Nephron progenitor cell (in vitro differentiated cells): Measurements from ENCODE around the gene IRX2.

Experiments used
- DNase-seq: peaks from one replicate; pipeline ENCODE4 v3.0.0; 2021
- H3K27ac Mint-ChIP-seq: 2 replicates; pipeline ENCODE4 v1.8.0; 2021; ENCODE audit warnings: mild to moderate bottlenecking, moderate library complexity, mixed read lengths
- H3K27me3 Mint-ChIP-seq: 2 replicates; pipeline ENCODE4 v1.8.0; 2021; ENCODE audit warnings: mild to moderate bottlenecking, low read depth, mixed read lengths; ENCODE audit not compliant: poor library complexity
- H3K36me3 Mint-ChIP-seq: 2 replicates; pipeline ENCODE4 v1.8.0; 2021; ENCODE audit warnings: low read depth, mixed read lengths
- H3K4me1 Mint-ChIP-seq: 2 replicates; pipeline ENCODE4 v1.8.0; 2021; ENCODE audit warnings: mixed read lengths
- H3K4me3 Mint-ChIP-seq: 2 replicates; pipeline ENCODE4 v1.8.0; 2021; ENCODE audit warnings: mild to moderate bottlenecking, moderate library complexity, mixed read lengths
- H3K9me3 Mint-ChIP-seq: 2 replicates; pipeline ENCODE4 v1.8.0; 2021; ENCODE audit warnings: mild to moderate bottlenecking, moderate library complexity, mixed read lengths
- CTCF ChIP-seq: fragments of 200-600 bp; sonication (generic); IDR thresholded peaks from 2 replicates; pipeline ENCODE4 v1.5.0; 2021; ENCODE audit warnings: antibody characterized with exemption

The IRX2 gene

GRCh38 chr5:2782658-2783057 is 31.2 kb upstream of the IRX2 start:
- Mint-ChIP-seq H3K27ac (no peak overlapping the region), H3K36me3 (no peaks in the 10 kb centered on the region), H3K4me1 (no peaks in the 10 kb centered on the region), H3K27me3 (peaks cover 14% of the 10 kb centered on the region), H3K4me3 (no peak overlapping the region), H3K9me3 (peaks cover 29% of the 10 kb centered on the region)
- DNase-seq: no peak
- no peak for TF ChIP-seq CTCF

- no peak for DNase-seq
- H3K9me3 Mint-ChIP-seq: peaks cover 15% of the 10 kb centered on the region
- no peaks in the 10 kb centered on the region for H3K36me3 Mint-ChIP-seq
- H3K27me3 Mint-ChIP-seq: peaks cover 16% of the 10 kb centered on the region
- TF ChIP-seq CTCF: no peak
- no peak overlapping the region for H3K27ac Mint-ChIP-seq
- no peak overlapping the region for H3K4me3 Mint-ChIP-seq
- no peaks in the 10 kb centered on the region for H3K4me1 Mint-ChIP-seq
Observed at GRCh38 chr5:2780421-2781171, 29.1 kb upstream of the IRX2 start.

DNA sequence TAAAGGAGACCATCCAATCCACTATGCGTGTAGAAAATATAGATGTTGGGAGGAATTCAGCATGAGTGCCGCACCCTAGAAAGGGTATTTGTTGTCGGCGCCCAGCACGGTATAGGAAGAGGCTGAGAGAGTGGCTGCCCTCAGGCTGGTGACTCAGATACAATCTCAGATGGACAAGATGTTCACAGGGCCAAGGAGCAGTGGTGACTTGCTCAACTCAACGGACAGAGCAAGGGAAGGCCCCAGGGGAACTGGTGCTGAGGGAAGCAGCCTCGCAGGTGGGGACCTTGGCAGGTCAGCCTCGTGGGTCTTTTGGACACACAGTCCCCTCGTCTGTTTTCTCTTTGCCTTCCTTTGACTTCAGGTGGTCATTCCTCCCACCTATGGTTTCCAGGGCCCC is 28.0 kb upstream of the IRX2 start:
- H3K36me3 Mint-ChIP-seq: no peaks in the 10 kb centered on the region
- DNase-seq: no peak
- no peaks in the 10 kb centered on the region for H3K4me1 Mint-ChIP-seq
- H3K4me3 Mint-ChIP-seq: no peak overlapping the region
- H3K27ac Mint-ChIP-seq: no peak overlapping the region
- peaks cover 14% of the 10 kb centered on the region for H3K27me3 Mint-ChIP-seq
- peaks cover 5% of the 10 kb centered on the region for H3K9me3 Mint-ChIP-seq
- no peak for TF ChIP-seq CTCF

- Mint-ChIP-seq H3K27ac (no peak overlapping the region), H3K4me1 (no peaks in the 10 kb centered on the region), H3K27me3 (peaks cover 11% of the 10 kb centered on the region), H3K4me3 (no peak overlapping the region), H3K9me3 (no peaks in the 10 kb centered on the region), H3K36me3 (no peaks in the 10 kb centered on the region)
- no peak for TF ChIP-seq CTCF
- no peak for DNase-seq
Observed at GRCh38 chr5:2776337-2777302, 25.1 kb upstream of the IRX2 start.

DNA sequence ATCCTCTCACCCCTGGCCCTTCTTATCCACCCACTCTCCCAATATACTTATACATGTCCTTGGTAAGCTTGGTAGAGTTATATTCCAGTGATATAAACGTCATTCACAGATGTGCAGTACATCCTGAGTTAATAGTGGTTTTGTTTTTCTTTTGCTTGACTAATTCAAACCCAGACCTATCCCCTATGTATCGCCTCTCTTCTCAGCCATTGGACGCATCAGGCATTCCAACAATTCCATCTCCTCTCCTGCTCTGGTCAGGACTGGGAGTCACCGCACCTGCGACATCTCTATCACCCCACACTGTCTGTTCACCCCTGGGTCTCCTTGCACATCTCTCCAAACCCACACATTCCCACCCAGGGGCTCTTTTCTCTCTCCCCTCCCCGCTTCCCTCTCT is 21.9 kb upstream of the IRX2 start:
- no peak overlapping the region for H3K4me3 Mint-ChIP-seq
- no peak for TF ChIP-seq CTCF
- DNase-seq: no peak
- H3K27ac Mint-ChIP-seq: no peak overlapping the region
- no peaks in the 10 kb centered on the region for H3K36me3 Mint-ChIP-seq
- peaks cover 12% of the 10 kb centered on the region for H3K27me3 Mint-ChIP-seq
- no peaks in the 10 kb centered on the region for H3K4me1 Mint-ChIP-seq
- H3K9me3 Mint-ChIP-seq: no peaks in the 10 kb centered on the region
